Lung (tissue), 12 donors: ENCODE data around the gene PTPN7. TPM values are rescaled to one million over a fixed set of nuclear protein-coding genes. Genes with fewer than 3 reads are reported as not detected.

ENCODE experiments used
- ATAC-seq: fragments of 200-7000 bp; cut with Tn5 transposase; one replicate; pipeline ENCODE4 v1.9.1; 2020; ENCODE audit warnings: moderate number of reproducible peaks; ENCODE audit not compliant: insufficient read depth, low FRiP score
- DNase-seq, 3 donors: peaks; one replicate each; pipeline ENCODE4 v3.0.0-alpha.2; 2013 to 2017
- H3K27ac ChIP-seq, 2 donors: one replicate each; pipeline ENCODE4 v1.5.1; 2013; ENCODE audit warnings: mild to moderate bottlenecking in 2 of 2, moderate library complexity in 2 of 2, control low read depth in 1 of 2, inconsistent platforms in 1 of 2, low read depth in 1 of 2, low read length in 1 of 2
- H3K27me3 ChIP-seq, 3 donors: one replicate each; pipeline ENCODE4 v1.5.1; 2013; ENCODE audit warnings: low read length in 2 of 3; ENCODE audit not compliant: control insufficient read depth in 3 of 3, insufficient read depth in 3 of 3
- H3K36me3 ChIP-seq, 4 donors: one replicate each; pipeline ENCODE4 v1.5.1; 2013; ENCODE audit warnings: low read length in 4 of 4, mild to moderate bottlenecking in 1 of 4, moderate library complexity in 1 of 4; ENCODE audit not compliant: control insufficient read depth in 4 of 4, insufficient read depth in 4 of 4
- H3K4me1 ChIP-seq, 5 donors: one replicate each; pipeline ENCODE4 v1.5.1; 2013; ENCODE audit warnings: low read length in 5 of 5, mild to moderate bottlenecking in 2 of 5, moderate library complexity in 1 of 5; ENCODE audit not compliant: control insufficient read depth in 5 of 5, insufficient read depth in 5 of 5
- H3K4me3 ChIP-seq: one replicate; pipeline ENCODE4 v1.5.1; 2013; ENCODE audit warnings: mild to moderate bottlenecking, control low read depth, moderate library complexity
- H3K9ac ChIP-seq, 2 donors: one replicate each; pipeline ENCODE4 v1.5.1; 2013; ENCODE audit warnings: low read length in 2 of 2, control low read depth in 1 of 2; ENCODE audit not compliant: insufficient read depth in 1 of 2
- H3K9me3 ChIP-seq, 4 donors: one replicate each; pipeline ENCODE4 v1.5.1; 2013; ENCODE audit warnings: low read length in 3 of 4, mild to moderate bottlenecking in 1 of 4, moderate library complexity in 1 of 4; ENCODE audit not compliant: control insufficient read depth in 4 of 4, insufficient read depth in 3 of 4
- WGBS, 2 donors: extraction: QIAGEN DNeasy Blood & Tissue Kit; methylation state at CpG; one replicate each; pipeline ENCODE4 v1.1.7; 2013; 5-methylcytosine and 5-hydroxymethylcytosine counted together
- polyA plus RNA-seq, 2 donors: library from polyadenylated mRNA; stranded (reverse); fragments of 200-250 nt; gene quantifications; one replicate each; pipeline ENCODE4 v1.2.1, GENCODE V29; 2013
- total RNA-seq, 2 donors: library from RNA; depleted of rRNA in 1 of 2; stranded (reverse); fragments of >200 nt in 1 of 2; gene quantifications; one replicate each; pipeline ENCODE4 v1.2.1, GENCODE V29; 2014 to 2021
- TF ChIP-seq, protein P1 (sequence below): IDR thresholded peaks from 2 replicates; pipeline ENCODE4 v1.5.1; 2012; ENCODE audit warnings: mild to moderate bottlenecking; ENCODE audit errors: control extremely low read depth, extremely low read depth
- donor health status: control.
- donor health status: control.
- donor health status: Bipolar disorder and iron deficiency.
- donor health status: healthy.
- donor health status: DM: yes; HTN: yes; CAD: no.

PTPN7 gene
- total and polyA plus RNA-seq, 4 donors, result 2.9 to 14.0 (median 5.7) TPM

- ATAC-seq, result no peak
- peaks cover 0 to 18% (median 3%) of the 10 kb centered on the region in 5 donors for H3K4me1 ChIP-seq
- peak in 1 of 3 donors; percentile 32 for DNase-seq
- H3K36me3 ChIP-seq, result no peaks in the 10 kb centered on the region
- peak overlapping the region; percentile 31 to 61 for H3K9ac ChIP-seq
- no peaks in the 10 kb centered on the region for H3K9me3 ChIP-seq
- TF ChIP-seq, protein P1, sequence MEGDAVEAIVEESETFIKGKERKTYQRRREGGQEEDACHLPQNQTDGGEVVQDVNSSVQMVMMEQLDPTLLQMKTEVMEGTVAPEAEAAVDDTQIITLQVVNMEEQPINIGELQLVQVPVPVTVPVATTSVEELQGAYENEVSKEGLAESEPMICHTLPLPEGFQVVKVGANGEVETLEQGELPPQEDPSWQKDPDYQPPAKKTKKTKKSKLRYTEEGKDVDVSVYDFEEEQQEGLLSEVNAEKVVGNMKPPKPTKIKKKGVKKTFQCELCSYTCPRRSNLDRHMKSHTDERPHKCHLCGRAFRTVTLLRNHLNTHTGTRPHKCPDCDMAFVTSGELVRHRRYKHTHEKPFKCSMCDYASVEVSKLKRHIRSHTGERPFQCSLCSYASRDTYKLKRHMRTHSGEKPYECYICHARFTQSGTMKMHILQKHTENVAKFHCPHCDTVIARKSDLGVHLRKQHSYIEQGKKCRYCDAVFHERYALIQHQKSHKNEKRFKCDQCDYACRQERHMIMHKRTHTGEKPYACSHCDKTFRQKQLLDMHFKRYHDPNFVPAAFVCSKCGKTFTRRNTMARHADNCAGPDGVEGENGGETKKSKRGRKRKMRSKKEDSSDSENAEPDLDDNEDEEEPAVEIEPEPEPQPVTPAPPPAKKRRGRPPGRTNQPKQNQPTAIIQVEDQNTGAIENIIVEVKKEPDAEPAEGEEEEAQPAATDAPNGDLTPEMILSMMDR, result no peak
- H3K4me3 ChIP-seq, result peak overlapping the region; percentile 95
- H3K27me3 ChIP-seq, result no peaks in the 10 kb centered on the region
- H3K27ac ChIP-seq, result peak overlapping the region; percentile 95 to 96
- 4 to 5% methylated on average over 13 of the region's 13 CpGs for WGBS, 2 donors
These were observed 15.2 kb downstream of the PTPN7 start for GRCh38 chr1:202145068-202145743.

GRCh38 chr1:202144402-202145067 lies 15.9 kb downstream of the PTPN7 start, which contains the start of gene ARL8A:
Gene ARL8A (minus strand): TSS chr1:202144737. CDS start chr1:202144572, 165 bp downstream.
- Histone ChIP-seq H3K36me3 (no peaks in the 10 kb centered on the region), H3K4me1 (peaks cover 0 to 18% (median 3%) of the 10 kb centered on the region in 5 donors), H3K9ac (peak within 1 kb of the TSS; percentile 31 to 61), H3K4me3 (peak within 1 kb of the TSS; percentile 95), H3K27me3 (no peaks in the 10 kb centered on the region), H3K27ac (peak within 1 kb of the TSS; percentile 95 to 96), H3K9me3 (no peaks in the 10 kb centered on the region)
- TF ChIP-seq, protein P1, result no peak
- WGBS, 2 donors, result 0 to 1% methylated on average over 61 to 82 of the region's 82 CpGs
- peak; percentile 78 for ATAC-seq
- DNase-seq, result peak; percentile 60 to 73 (median 70)

DNA sequence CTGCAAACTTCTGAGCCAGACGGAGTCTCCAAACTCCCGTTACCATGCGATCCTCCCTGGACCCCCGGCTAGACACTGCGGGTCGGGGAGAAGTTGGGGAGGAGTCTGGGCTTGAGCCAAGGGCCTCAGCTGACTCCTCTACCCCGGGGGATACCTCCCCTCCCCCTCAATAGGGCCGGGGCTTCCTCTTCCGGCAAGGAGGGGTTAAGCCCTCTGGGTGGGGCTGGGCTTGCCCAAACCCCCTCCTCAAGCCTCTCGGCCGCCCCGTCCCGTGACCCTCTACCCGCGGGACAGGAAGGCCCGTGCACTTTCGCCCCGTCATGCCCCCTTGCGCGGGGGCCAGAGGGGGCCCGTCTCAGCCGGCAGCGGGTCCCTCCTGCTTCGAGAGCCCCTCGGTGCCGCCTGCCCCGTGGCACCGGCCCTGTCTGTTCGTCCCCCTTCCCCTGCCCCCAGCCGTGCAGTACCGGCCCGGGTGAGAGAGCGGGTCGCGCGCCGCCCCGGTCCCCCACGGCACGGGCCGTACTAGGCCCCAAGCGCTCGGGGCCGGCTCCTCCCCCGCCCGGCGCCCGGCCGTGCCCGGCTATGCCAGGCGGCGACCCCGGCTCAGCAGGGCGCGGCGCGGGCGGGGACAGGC lies 16.5 kb downstream of the PTPN7 start:
- TF ChIP-seq, protein P1, result no peak
- 0 to 1% methylated on average over 56 to 58 of the region's 58 CpGs for WGBS, 2 donors
- Histone ChIP-seq H3K9ac (peak overlapping the region; percentile 20 to 21), H3K27ac (peak overlapping the region; percentile 95 to 96), H3K4me1 (peaks cover 0 to 18% (median 3%) of the 10 kb centered on the region in 5 donors), H3K36me3 (no peaks in the 10 kb centered on the region), H3K9me3 (no peaks in the 10 kb centered on the region), H3K4me3 (peak overlapping the region; percentile 95), H3K27me3 (no peaks in the 10 kb centered on the region)
- DNase-seq (peak; percentile 50 to 67 (median 55)), ATAC-seq (peak; percentile 25)
